ENCODE measurements around the gene C6orf89.
"Not testable (repeated sequence)": the region's sequence is repeated elsewhere in the genome, so short reads cannot be mapped to it uniquely, and the experiment has no call there.

Gene C6orf89

DNA sequence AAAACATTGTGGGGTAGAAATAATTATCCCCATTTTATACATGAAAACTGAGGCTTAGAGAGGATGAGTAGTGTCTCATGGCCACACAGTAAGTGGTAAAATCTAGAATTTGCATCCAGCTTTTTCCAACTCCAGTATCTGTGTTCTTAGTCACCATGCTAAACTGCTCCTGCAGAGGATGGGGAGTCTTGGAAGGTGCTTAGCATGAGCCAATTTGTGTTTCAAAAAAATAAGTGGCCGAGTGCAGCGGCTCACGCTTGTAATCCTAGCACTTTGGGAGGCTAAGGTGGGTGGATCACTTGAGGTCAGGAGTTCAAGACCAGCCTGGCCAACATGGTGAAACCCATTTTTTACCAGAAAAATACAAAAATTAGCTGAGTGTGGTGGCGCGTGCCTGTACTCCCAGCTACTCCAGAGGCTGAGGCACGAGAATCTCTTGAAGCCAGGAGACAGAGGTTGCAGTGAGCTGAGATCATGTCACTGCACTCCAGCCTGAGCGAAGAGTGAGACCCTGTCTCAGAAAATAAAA lies 2.4 kb downstream of the C6orf89 start:
- no peak for DNase-seq (ENCODE audit: insufficient read length, low spot score)
- FAIRE-seq = no peak
- no peak for TF ChIP-seq POLR2A (IDR thresholded peaks at IDR 0.05; ENCODE audit: low read depth, low read length)

DNA sequence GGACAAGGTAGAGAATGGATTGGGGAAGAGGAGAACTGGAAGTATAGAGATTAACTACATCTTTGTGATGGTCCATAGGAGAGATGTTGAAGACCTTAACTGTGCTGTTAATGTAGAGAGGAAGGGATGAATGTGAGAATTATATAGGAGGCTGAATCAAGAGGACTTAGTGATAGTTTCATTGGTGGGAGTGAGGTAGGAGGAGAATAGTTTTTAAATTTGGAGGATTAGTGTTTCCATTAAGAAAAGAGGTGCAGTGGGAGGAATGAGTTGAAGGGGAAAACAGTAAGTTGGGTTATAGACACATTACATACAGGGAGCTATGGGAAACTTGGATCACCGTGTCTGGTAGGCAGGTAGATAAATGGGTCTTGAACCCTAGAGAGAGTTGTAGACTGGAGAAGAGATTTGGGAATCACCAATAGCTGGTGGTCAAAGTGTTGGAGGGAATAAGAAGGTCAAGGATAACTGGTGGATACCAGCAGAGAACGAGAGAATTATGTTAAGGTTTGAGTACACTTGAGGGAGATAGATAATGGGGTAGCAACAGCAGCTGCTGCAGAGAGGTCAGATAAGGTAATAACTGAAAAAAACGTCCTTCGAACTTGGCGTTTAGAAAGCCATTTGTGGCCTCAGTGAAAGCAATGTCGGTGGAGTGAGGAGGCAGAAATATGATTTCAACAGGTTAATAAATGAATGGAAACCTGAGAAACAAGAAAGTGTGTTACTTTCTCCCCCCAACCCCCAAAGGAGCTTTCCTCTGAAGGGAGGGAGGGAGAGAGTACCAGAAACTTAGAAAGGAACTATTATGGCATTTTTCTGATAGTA lies 3.1 kb downstream of the C6orf89 start:
- FAIRE-seq (no peak), DNase-seq (ENCODE audit: insufficient read length, low spot score) (no peak)
- no peak for TF ChIP-seq POLR2A (IDR thresholded peaks at IDR 0.05; ENCODE audit: low read depth, low read length)

DNA sequence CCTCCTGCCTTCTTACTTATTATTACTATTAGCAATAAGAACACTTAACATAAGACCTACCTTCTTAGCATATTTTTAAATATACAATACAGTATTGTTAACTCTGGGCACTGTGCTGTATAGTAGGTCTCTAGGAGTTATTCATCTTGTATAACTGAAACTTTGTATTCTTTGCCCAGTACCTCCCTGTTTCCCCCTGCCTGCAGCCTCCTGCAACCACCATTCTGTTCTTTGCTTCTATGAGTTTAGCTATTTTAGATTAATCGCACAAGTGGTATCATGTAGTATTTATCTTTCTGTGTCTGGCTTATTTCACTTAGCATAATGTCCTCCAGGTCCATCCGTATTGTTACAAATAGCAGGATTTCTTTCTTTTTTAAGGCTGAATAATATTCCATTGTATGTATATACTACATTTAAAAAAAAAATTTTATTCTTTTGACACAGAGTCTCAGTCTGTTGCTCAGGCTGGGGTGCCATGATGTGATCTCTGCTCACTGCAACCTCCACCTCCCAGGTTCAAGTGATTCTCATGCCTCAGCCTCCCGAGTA lies 4.4 kb downstream of the C6orf89 start:
- no peak for TF ChIP-seq POLR2A (IDR thresholded peaks at IDR 0.05; ENCODE audit: low read depth, low read length)
- no peak for FAIRE-seq

DNA sequence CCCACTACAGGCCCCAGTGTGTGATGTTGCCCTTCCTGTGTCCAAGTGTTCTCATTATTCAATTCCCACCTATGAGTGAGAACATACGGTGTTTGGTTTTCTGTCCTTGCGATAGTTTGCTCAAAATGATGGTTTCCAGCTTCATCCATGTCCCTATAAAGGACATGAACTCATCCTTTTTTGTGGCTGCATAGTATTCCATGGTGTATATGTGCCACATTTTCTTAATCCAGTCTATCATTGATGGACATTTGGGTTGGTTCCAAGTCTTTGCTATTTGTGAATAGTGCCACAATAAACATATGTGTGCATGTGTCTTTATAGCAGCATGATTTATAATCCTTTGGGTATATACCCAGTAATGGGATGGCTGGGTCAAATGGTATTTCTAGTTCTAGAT lies 5.4 kb downstream of the C6orf89 start:
- FAIRE-seq; DNase-seq (ENCODE audit: insufficient read length, low spot score): not testable (repeated sequence)

More for the DNA sequence above, 4.4 kb downstream of the C6orf89 start:
- no peak for DNase-seq (ENCODE audit: insufficient read length, low spot score)

DNA sequence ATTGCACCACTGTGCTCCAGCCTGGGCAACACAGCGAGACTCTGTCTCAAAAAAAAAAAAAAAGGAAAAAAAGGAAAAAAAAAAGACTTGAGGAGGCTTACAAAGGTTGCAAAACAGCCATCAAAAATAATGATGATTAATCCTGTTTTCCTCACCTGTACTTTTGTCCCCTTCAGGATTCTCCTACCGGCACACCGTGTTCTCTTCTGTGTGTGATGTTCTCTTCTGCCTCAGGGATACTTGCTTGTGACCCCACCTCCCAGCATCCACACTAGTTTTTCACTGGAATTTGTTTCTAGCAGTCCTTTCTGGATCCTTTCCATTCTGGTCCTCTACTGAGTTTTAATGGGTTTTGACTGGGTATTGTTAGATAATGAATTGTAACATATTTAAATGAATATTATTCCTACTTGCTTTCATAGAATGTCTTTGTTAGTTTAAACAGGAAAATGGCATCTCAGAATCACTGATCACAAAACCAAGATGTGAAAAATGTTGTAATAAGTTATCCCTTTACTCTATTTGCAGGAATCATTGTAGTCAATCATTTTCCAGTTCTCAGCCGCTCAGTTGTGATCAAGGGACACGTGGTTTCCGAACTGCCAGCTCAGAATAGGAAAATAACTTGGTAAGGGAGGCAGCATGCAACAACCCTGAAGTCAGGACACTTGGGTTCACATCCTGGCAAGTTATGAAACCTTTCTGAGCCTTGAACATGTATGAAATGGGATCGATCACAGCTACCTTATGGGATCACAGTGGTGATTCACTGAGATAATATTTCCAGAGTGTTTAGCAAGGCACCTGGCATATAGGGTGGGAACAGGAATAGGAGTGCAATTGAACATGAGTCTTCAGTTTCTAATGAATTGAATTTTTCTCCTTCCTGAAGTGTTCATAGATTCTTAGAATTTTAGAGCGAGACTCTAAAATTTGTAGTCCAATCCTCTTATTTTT lies 8.5 kb downstream of the C6orf89 start:
- TF ChIP-seq POLR2A (IDR thresholded peaks at IDR 0.05; ENCODE audit: low read depth, low read length) = no peak
- DNase-seq (ENCODE audit: insufficient read length, low spot score) (no peak), FAIRE-seq (no peak)

DNA sequence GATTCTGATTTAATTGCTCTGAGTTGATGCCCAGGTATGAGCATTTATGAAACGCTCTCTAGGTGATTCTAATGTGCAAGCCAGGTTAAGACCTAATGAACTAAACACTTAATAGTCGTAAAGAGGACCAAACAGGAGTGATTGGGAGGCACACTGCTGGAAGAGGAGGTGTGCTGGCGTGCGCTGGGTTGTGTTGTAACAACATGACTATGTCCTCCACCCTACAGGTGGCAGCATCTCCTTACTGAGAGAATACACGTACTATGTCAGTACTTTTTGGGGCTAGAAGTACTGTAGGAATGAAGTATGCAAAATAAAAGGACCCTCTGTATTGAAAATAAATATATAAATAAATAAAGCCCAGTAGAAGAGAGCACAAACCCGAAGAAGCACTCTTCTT lies 11.9 kb downstream of the C6orf89 start:
- DNase-seq (ENCODE audit: insufficient read length, low spot score) (no peak), FAIRE-seq (no peak)
- TF ChIP-seq POLR2A (IDR thresholded peaks at IDR 0.05; ENCODE audit: low read depth, low read length) = no peak

DNA sequence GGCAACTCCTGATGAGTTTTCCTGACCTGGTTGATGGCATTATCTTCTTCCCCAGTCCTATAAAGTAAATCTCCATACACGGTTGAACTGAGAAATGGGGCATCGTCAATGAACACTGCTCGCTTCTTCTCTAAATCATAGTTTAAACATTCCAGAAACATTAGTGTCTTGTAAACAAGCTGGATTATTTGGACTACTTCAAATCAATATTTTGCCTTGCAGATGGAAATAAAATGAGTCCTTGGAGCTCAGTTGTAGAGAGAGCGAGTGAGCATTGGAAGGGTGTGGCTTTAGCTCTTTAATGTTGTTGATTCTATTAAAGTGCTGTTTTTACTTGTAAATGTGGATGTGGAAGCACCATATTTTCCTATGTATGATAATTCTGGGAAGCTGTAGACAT lies 18.4 kb downstream of the C6orf89 start:
- no peak for TF ChIP-seq POLR2A (IDR thresholded peaks at IDR 0.05; ENCODE audit: low read depth, low read length)
- DNase-seq (ENCODE audit: insufficient read length, low spot score) (no peak), FAIRE-seq (no peak)

DNA sequence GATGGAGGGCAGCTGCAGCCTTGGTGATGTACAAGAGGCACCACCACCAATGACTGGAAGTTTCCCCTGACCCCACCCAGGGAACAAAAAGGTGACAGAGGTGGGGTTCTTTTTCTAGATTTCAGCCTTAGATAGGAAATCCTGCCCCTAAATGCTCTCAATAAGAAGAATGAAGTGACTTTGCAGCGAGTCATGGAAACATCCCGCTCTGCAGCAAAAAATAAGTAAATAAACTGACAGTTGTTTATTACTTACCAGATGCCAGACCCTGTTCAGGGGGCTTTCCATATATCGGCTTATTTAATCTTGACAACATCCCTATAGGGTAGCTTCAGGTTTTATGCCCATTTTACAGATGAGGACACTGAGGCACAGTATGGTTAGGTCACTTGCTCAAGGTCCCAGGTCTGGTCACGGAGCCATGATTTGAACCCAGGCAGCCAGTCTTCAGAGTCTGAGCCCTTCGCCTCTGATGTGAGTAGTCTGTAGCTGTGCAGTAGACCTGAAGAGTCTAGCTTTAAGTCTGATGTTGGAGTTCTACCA lies 19.2 kb downstream of the C6orf89 start:
- no peak for TF ChIP-seq POLR2A (IDR thresholded peaks at IDR 0.05; ENCODE audit: low read depth, low read length)
- FAIRE-seq (no peak), DNase-seq (ENCODE audit: insufficient read length, low spot score) (no peak)

DNA sequence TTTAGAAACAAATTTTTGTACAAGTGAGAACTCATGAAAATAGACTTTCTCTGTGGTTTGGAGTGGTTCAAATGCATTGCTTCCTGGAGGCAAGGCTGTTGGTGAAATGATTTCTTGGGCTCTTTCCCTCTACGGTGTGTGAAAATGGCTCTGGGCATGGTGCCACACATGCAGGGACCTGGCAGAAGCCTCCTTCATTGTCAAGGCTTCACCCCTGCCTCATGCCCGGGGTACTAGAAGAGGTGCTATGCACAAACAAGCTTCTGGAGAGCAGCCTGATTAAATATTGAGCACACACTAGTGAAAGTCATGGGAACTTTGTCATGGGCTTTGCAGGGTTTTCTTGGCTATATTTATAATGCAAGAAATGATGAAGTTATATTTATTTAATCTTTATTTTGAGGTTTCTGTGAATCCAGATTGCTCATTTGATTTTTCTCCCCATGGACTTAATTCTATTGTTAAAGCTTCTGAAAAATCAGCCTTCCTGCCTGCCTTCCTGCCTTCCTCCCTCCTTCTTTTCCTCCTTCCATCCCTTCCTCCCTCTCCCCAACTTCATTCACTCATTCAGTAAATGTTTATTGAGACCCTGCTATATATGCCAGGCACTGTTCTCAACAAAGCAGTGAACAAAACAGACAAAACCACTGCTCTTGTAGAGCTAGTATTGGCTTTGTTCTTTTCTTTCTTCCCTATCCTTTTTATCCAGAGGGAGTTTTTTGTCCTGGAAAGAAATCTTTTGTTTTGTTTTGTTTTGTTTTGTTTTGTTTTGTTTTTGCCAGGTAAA lies 21.0 kb downstream of the C6orf89 start:
- FAIRE-seq (no peak), DNase-seq (ENCODE audit: insufficient read length, low spot score) (no peak)
- TF ChIP-seq POLR2A (IDR thresholded peaks at IDR 0.05; ENCODE audit: low read depth, low read length) = no peak

DNA sequence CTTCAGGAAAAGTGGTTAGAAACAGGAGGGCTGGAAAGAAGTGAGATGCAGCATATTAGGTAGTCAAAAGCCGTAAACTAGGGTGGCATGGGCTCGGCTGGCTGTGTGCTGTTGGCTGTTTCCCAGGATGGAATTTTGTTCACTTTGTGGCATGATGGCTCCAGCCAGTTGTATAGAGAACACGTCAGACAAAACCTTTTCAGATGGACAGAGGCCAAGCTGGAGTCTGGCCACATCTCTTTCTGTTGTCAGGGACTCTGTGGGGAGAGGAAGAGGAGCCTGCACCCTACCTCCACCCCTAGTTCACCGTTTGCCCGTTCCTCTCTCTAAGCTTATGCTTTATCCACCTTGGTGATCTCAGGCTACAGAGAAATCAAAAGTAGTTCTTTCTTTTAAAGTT lies 22.0 kb downstream of the C6orf89 start:
- DNase-seq (ENCODE audit: insufficient read length, low spot score) (peak; percentile 19), FAIRE-seq (peak; percentile 72)
- TF ChIP-seq POLR2A (IDR thresholded peaks at IDR 0.05; ENCODE audit: low read depth, low read length) = no peak

DNA sequence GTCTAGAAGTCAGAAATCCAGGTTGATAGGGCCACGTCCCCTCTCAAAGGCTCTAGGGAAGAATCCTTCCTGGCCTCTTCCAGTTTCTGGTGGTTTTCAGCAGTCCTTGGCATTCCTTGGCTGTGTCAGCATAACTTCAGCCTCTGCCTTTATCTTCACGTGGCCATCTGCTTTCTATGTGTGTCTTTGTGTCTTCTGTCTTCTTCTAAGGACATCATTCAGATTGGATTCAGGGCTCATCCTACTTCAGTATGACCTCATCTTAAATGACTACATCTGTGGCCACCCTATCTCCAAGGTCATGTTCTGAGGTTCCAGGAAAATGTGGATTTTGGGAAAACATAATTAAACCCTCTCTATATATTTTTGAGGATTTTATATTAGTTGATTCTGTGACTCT lies 23.0 kb downstream of the C6orf89 start:
- no peak for TF ChIP-seq POLR2A (IDR thresholded peaks at IDR 0.05; ENCODE audit: low read depth, low read length)
- DNase-seq (ENCODE audit: insufficient read length, low spot score) (no peak), FAIRE-seq (no peak)

DNA sequence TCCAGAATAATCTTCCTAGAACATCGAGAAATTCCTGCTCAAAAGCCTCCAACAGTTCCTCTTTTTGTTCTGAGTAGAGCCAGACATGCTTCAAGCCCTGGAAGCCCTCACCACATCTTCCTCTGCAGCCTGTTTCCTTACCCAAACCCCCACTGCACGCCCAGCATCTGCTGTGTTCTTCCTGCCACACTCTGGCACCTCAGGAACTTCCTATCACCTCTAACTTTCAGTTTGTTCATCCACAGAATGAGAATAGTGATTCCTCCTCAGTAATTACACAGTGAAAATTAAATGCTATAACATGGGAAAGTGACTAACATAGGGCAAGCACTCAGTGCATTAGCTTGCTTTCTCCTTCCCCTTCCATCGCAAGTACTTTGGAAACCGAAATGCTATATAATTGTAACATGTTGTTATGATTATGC lies 26.3 kb downstream of the C6orf89 start:
- FAIRE-seq = no peak
- TF ChIP-seq POLR2A (IDR thresholded peaks at IDR 0.05; ENCODE audit: low read depth, low read length) = no peak
- no peak for DNase-seq (ENCODE audit: insufficient read length, low spot score)

DNA sequence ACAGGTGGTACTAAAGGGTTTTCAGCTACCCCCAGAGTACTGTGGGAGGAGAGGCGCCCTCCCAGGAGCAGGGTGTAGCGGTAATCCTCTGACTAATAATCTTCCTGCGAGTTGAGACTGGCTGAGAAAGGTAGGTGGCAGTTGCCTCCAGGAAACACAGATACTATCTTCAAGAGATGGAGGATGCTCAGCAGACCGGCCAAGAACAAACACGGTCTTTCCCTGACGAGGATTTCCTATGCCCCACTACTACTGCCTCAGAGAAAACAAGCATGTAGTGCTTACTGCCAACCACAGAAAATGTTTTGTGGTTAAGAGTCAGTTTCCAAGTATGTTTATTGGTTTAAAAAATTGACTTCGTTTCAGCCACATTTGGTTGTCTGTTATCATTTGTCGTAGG lies 26.8 kb downstream of the C6orf89 start:
- peak; percentile 80 for DNase-seq (ENCODE audit: insufficient read length, low spot score)
- peak; percentile 98 for FAIRE-seq
- no peak for TF ChIP-seq POLR2A (IDR thresholded peaks at IDR 0.05; ENCODE audit: low read depth, low read length)

All from H54 (cell line).